Testis (tissue), 3 donors: ENCODE measurements around the gene CBFA2T2. TPM values are rescaled to one million over a fixed set of nuclear protein-coding genes. Genes with fewer than 3 reads are reported as not detected.

Experiments used
- DNase-seq: peaks from one replicate; pipeline ENCODE4 v3.0.0-alpha.2; 2019
- H3K27ac ChIP-seq, 2 donors: fragments of 200-600 bp; sonication (generic); one replicate each; pipeline ENCODE4 v1.5.1; 2019
- H3K27me3 ChIP-seq: fragments of 200-600 bp; sonication (generic); one replicate; pipeline ENCODE4 v1.5.1; 2019
- H3K36me3 ChIP-seq: fragments of 200-600 bp; sonication (generic); one replicate; pipeline ENCODE4 v1.5.1; 2017; ENCODE audit warnings: low read depth; ENCODE audit errors: missing control alignments
- H3K4me1 ChIP-seq: fragments of 200-600 bp; sonication (generic); one replicate; pipeline ENCODE4 v1.5.1; 2019
- H3K4me3 ChIP-seq, 2 donors: fragments of 200-600 bp; sonication (generic); one replicate each; pipeline ENCODE4 v1.5.1; 2017 to 2019
- H3K9me3 ChIP-seq: fragments of 200-600 bp; sonication (generic); one replicate; pipeline ENCODE4 v1.5.1; 2017
- CTCF ChIP-seq, 3 experiments: fragments of 450-650 bp in 2 of 3; fragments of 200-600 bp in 1 of 3; sonication (generic) in 1 of 3; IDR thresholded peaks; one replicate each; pipeline ENCODE4 v1.5.1; 2016 to 2019; ENCODE audit warnings: antibody characterized with exemption in 3 of 3, mild to moderate bottlenecking in 2 of 3, moderate library complexity in 1 of 3
- POLR2A ChIP-seq: fragments of 450-650 bp; IDR thresholded peaks from one replicate; pipeline ENCODE4 v1.6.1; 2017; ENCODE audit warnings: antibody characterized with exemption, mild to moderate bottlenecking, moderate library complexity
- WGBS, 2 donors: methylation state at CpG; one replicate each; pipeline ENCODE4 v1.1.5; 2018; 5-methylcytosine and 5-hydroxymethylcytosine counted together
- intact Hi-C: fragments of 100-400 bp; cut with DNase I; formaldehyde crosslinking; loops from one replicate; pipeline ENCODE4 v1.15.1; 2023; ENCODE audit warnings: low total_unique reads
- polyA plus RNA-seq: library from polyadenylated mRNA; stranded (reverse); fragments of 350-450 nt; fragmentation: Illumina TruSeq; extraction: RNeasy Lipid Tissue Mini Kit (QIAGEN cat#74804); gene quantifications from one replicate; pipeline ENCODE4 v1.2.3, GENCODE V29; 2014; ENCODE audit warnings: low read depth, low replicate concordance; ENCODE audit not compliant: insufficient read depth
- total RNA-seq, 2 donors: library from RNA; depleted of rRNA; stranded (reverse); fragments of >200 nt; gene quantifications; one replicate each; pipeline ENCODE4 v1.2.3, GENCODE V29; 2016

CBFA2T2 gene
- total and polyA plus RNA-seq, 3 donors from 2014 or later = 25.2 to 39.2 (median 33.1) TPM

GRCh38 chr20:33647603-33648395 is 157.9 kb downstream of the CBFA2T2 start:
- 78% methylated on average over 11 of the region's 11 CpGs for WGBS, 2 donors
- H3K27ac ChIP-seq = no peak overlapping the region

GRCh38 chr20:33648396-33649004 is 158.6 kb downstream of the CBFA2T2 start:
- no peak overlapping the region for H3K27ac ChIP-seq
- H3K4me3 ChIP-seq = no peak overlapping the region
- H3K27me3 ChIP-seq = no peaks in the 10 kb centered on the region

More at GRCh38 chr20:33647603-33648395, 157.9 kb downstream of the CBFA2T2 start:
- no peaks in the 10 kb centered on the region for H3K27me3 ChIP-seq
- no peak for DNase-seq
- no peak overlapping the region for H3K4me3 ChIP-seq
- H3K36me3 ChIP-seq = no peaks in the 10 kb centered on the region
- TF ChIP-seq POLR2A (no peak), CTCF (IDR thresholded peaks at IDR 0.05) (no peak)
- peaks cover 12% of the 10 kb centered on the region for H3K4me1 ChIP-seq
- no peaks in the 10 kb centered on the region for H3K9me3 ChIP-seq
- intact Hi-C loops = no loop called here

GRCh38 chr20:33649201-33649681 is 159.3 kb downstream of the CBFA2T2 start:
- TF ChIP-seq POLR2A (no peak), CTCF (IDR thresholded peaks at IDR 0.05) (no peak)
- H3K9me3 ChIP-seq = no peaks in the 10 kb centered on the region
- peaks cover 19% of the 10 kb centered on the region for H3K4me1 ChIP-seq
- no peak overlapping the region for H3K4me3 ChIP-seq
- H3K36me3 ChIP-seq = no peaks in the 10 kb centered on the region
- no peak overlapping the region for H3K27ac ChIP-seq
- DNase-seq = no peak
- H3K27me3 ChIP-seq = no peaks in the 10 kb centered on the region
- intact Hi-C loops = no loop called here
- 66 to 75% methylated on average over 19 of the region's 19 CpGs for WGBS, 2 donors

More at GRCh38 chr20:33648396-33649004, 158.6 kb downstream of the CBFA2T2 start:
- no peak for DNase-seq
- Histone ChIP-seq H3K36me3 (no peaks in the 10 kb centered on the region), H3K9me3 (no peaks in the 10 kb centered on the region), H3K4me1 (peaks cover 17% of the 10 kb centered on the region)
- WGBS, 2 donors = 79 to 87% methylated on average over 9 to 14 of the region's 14 CpGs
- intact Hi-C loops = no loop called here
- TF ChIP-seq POLR2A (no peak), CTCF (IDR thresholded peaks at IDR 0.05) (no peak)

- H3K4me3 ChIP-seq = no peak overlapping the region
- DNase-seq = no peak
- TF ChIP-seq CTCF (IDR thresholded peaks at IDR 0.05) (no peak), POLR2A (no peak)
These were observed 160.3 kb downstream of the CBFA2T2 start for GRCh38 chr20:33650111-33650752.

More at GRCh38 chr20:33650111-33650752, 160.3 kb downstream of the CBFA2T2 start:
- no peak overlapping the region for H3K27ac ChIP-seq
- no peaks in the 10 kb centered on the region for H3K36me3 ChIP-seq
- H3K9me3 ChIP-seq = no peaks in the 10 kb centered on the region
- 80 to 84% methylated on average over 11 of the region's 11 CpGs for whole genome bisulfite sequencing, 2 donors
- H3K27me3 ChIP-seq = no peaks in the 10 kb centered on the region
- intact Hi-C loops = no loop called here
- H3K4me1 ChIP-seq = peaks cover 19% of the 10 kb centered on the region
